SIG-M5 (cell line): Measurements from ENCODE around the gene PAIP1.
"Not testable (repeated sequence)": the region's sequence is repeated elsewhere in the genome, so short reads cannot be mapped to it uniquely, and the experiment has no call there.

ENCODE experiments used
- DNase-seq: peaks from one replicate; lab custom pipeline; 2025; lab: John Stamatoyannopoulos, UW

PAIP1 gene

GRCh38 chr5:43515678-43516048 is 41.2 kb downstream of the PAIP1 start:
- DNase-seq = no peak

DNA sequence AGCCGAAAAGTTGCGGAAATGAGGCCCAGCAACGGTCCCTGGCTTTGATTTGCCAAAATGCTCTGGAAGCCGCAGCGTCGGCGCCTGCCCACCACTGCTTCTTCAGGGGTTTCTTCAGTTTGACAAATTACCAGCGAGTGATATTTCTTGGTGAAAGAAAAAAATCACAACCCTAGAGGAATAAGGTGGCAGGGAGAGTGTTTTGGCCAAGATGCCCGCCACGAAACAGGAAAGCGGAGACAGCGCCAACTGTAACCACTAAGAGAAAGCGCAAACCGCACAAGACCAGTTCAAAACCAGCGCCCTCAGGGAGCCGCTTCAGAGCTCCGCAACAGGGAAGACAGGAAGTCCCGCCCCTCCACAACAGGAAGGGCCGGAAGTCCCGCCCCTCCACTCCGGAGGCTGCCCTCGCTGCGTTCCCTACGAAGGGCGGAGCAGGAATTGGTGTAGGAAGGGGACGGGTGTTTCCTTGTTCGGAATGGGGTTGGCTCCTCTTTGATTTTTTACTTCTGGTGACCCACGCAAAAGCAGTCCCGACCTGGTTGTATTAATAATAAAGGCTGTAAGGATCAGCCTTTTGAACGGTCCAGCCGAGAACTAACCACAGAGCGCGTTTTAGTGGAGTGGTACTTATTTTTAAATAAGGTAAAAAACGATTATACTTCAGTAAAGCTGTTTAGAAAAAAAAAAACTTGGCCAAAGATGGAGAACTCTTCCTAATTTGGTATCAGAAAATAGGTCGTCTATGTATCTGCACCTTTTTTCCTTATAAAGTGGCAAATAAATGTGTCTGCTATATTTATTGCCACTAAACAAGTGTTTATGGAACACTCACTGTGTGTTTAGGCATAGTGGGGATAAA is 41.8 kb downstream of the PAIP1 start, which contains the start of gene C5orf34:
Gene C5orf34, minus strand, starts transcription at position 333 of the 862 bp plus-strand sequence. CDS start 5,809 bp downstream, outside the sequence.
- peak; percentile 89 for DNase-seq

DNA sequence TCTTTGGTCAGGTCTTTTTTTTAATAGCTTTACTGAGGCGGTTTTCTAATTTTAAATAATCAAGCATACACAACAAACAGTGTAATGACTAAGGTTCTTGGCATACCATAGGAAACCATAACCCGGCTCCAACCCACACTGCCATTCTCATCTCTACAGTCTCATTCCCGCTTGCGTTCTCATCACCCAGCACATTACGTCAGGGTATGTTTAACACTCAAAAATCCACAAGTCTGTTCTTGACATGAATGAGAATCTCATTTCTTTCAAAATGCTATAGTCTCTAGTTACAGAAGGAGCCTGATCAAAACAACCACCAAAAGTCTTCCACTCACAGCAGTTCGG is 42.4 kb downstream of the PAIP1 start:
- no peak for DNase-seq

- DNase-seq = no peak
Observed at GRCh38 chr5:43514025-43514424, 42.9 kb downstream of the PAIP1 start.

GRCh38 chr5:43511062-43511461 is 45.8 kb downstream of the PAIP1 start:
- DNase-seq = not testable (repeated sequence)

- DNase-seq = no peak
Observed at GRCh38 chr5:43498581-43498980, 58.3 kb downstream of the PAIP1 start.

GRCh38 chr5:43497311-43498104 is 59.4 kb downstream of the PAIP1 start:
- DNase-seq = no peak

GRCh38 chr5:43491326-43491725 is 65.6 kb downstream of the PAIP1 start:
- DNase-seq = no peak

- DNase-seq = no peak
Observed at GRCh38 chr5:43486353-43486752, 70.5 kb downstream of the PAIP1 start.

- peak; percentile 77 for DNase-seq
Observed at GRCh38 chr5:43485406-43485805, 71.5 kb downstream of the PAIP1 start.

DNA sequence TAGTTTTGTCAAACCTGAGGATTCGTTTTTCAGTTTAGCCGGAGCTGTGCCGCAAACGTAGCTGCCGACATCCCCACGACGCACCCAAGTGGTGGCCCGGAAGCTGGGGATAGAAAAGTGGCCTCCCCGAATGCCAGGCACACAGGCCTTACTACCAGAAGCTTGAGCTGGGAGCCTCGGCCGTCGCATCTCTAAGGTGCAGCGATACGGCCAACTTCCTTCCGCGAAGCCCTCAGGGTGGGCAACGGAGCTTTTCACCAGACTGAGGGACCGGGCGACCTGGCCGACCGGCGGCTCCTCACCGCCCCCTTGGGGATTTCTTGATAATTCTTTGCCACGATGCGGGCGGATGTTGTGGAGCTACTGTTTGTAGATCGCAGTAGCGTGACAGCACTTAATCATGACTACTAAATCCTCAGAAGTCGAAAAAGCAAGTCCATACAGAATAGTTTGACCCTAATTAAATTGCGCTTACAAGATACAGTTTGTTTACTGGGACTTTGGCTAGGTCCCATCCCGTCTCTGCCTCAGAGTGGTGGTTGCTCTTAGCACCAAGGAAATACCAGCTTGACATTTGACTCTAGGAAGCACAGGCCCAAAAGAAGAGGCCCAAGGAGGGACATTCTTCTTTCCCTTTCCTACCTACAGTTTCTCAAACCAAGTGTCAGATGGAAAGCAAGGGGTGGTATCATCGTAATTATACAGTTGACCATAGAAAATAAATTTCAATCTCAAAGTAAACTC is 72.6 kb downstream of the PAIP1 start:
- DNase-seq = peak; percentile 56

DNA sequence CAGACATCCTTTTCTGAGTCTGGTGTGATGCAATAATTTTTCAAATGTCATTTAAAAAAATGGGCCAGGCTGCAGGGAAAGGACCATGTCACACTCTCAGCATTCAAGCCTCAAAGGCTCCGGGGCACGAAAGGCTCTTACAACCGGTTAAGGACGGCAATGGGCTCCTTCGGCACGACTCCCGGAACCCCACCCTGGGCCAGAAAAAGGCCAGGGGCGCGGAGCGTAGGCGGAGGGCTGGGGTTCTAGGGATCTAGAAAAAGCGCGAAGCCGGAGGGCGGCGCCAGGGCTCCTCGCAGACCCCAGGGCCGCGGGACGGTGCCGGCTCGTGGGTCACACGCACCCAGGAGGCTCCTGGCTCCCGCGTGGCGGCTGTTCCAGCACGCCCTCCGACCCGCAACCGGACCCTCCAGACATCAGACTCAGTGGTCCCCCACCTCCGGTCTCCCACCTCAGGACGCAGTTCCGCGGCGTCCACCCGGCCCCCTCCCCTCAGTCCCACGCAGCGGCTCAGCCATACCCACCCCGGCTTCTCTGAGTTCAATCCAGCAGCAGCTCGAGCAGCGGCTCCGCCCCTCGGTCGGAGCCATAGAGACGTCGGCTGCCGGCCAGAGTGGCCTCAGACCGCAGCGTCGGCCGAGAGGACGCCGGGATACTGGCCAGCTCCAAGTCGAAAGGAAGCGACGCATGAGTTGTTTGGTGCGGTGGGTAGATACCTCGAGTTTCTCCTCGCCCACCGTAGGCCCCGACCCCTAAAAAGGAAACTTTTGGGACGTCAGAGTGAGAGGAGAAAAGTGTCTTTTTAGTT is 73.4 kb downstream of the PAIP1 start, which contains the start of gene TMEM267:
Gene TMEM267, minus strand, starts transcription at position 568 of the 808 bp plus-strand sequence. CDS start 29,896 bp downstream, outside the sequence.
- DNase-seq = peak; percentile 37

GRCh38 chr5:43482490-43483297 is 74.2 kb downstream of the PAIP1 start:
- no peak for DNase-seq
